ENCODE measurements around the gene DYNC2H1.

Gene DYNC2H1

DNA sequence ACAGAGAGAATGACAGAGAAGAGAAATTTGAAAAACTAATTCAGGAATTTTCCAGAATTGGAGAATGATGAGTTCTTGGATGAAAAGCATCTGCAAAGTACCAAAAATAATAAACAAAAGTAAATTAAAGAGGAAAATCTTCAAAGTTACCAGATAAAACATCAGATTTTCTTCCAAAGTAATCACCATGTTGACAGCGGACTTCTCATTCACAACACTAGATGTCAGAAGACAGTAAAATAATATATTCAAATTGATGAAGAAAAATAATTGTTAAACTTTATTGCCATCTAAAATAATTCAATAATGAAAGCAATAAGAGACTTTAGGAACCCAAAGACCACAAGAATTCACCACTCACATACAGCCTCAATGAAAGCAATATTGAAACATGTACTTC lies 355.2 kb downstream of the DYNC2H1 start:
- DNase-seq (ENCODE audit: low spot score), result no peak

DNA sequence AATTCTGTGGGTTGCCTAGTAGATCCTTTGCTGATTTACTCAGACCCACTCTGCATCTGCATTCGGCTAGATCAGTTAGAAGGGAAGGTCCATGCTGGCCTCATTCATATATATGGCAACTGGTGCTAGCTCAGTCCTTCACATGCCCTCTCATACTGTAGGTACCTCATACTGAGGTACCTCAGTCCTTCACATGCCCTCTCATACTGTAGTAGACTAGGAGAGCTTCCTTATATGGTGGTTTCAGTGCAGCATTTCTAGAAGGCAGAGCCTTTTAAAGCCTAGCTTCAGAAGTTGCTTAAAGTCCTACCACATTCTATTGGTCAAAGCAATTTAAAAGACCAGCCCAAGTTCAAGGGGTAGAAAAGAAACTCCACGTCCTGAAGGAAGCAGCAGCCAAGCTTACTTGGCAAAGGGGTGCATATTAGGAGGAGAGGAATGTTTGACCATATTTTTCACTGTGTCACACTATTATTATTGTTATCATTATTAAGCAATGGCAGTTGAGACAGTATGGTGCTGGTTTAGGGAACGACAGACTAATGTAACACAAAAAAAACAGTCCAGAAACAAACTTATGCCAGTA lies 356.4 kb downstream of the DYNC2H1 start:
- DNase-seq (ENCODE audit: low spot score), result no peak

DNA sequence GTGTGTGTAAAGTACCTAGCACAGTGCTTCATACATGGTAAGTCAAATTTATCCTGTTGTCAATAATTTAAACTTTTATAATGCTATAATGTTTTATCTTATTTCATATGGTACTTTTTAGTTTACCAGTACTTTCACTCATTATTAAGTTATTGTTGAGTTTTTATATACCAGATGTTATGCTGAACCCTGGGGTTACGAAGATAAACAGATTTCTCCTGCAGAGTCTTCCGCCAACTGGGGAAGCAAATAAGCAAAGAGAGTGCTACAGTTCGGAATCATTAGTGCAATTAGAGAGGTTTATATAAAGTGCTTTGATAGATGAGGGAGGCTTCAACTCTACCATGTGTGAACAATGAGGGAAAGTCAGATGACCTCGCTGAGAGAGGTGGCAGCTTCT lies 362.3 kb downstream of the DYNC2H1 start:
- DNase-seq (ENCODE audit: low spot score), result no peak

DNA sequence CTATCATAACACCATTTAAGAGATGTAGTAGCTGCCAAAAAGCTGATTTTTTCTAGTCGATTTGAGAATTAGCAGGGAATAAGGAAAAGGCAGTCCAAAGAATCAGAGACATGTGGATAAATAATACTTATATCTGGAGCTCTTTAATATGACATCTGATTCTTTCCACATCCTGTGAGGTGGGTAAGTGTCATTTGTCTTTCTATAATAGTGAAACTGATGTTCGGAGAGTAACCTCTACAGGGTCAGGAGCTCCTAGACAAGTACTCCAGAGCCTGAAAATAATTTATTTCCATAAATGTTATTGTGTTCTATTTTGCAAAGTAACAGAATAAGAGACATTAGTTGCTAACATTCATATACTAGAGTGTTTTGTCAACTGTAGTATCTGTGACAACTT lies 367.6 kb downstream of the DYNC2H1 start:
- no peak for DNase-seq (ENCODE audit: low spot score)

DNA sequence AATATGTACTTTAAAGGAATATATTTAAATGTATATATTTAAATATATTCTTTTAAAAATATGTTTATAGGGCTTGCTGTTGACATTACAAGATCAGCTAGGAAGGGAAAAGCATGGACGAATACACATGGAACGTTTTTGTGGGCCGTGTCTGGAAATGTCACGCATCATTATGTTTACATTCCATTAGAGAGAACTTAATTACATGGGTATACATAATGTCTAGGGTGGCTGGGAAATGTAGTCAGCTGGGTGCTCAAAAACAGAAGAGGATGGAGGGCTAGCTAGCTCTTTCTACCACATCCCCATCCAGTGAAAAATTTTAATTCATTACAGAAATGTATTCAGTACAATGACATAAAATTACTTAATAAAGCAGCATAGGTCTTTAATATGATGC lies 371.2 kb downstream of the DYNC2H1 start:
- DNase-seq (ENCODE audit: low spot score), result no peak

DNA sequence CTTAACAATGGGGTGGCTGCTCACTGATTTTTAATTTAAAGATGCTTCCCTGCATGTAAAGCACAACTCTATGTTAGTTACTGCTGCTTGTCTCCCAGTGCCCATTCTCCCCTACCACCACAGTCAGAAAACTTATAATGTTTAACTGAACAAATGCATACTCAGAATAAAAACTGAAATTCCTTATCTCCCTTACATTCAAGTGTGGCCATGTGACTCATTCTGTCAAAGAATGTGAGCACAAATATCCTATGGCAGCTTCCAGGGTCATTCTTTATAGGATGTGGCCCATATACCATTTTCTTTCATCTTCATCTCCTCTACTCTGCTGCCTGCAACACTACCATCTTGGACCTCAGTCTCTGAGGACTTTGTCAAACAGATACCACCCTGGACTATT lies 374.8 kb downstream of the DYNC2H1 start:
- DNase-seq (ENCODE audit: low spot score), result no peak

DNA sequence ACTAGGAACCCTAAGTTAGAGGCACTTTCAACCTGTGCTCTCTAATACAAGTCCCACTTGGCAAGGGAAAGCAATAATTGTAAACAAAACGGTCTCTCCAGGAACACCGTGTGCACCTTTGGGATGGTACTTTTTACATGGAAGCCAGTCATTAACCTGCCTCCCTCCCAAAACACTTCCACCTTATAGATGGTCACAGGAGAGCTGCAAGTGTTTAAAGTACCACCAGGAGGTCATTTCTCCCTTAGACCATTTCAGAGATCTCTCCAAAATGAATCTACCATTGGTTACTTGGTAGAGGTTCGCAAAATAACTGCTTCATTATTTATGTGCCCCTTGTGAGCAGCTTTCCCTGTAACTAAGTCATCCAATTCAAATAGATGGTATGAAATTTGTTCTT lies 375.3 kb downstream of the DYNC2H1 start:
- no peak for DNase-seq (ENCODE audit: low spot score)

DNA sequence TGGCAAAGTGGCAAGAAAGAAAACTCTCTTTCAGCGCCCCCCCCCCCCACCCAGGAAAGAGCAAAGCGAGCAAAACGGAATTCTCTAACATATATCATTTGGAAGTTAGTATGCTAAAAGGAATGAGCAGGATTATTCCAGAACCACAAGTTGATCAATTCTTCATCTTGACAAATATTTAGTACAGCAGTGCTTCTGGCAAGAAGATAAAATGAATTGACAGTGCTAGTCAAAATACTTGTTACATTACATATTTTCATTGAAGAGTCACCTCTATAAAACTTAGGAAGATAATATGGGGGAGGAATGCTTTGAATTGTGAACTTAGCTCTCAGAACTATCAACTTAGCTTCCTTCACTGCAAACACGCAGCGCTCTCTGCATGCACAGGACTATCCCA lies 377.4 kb downstream of the DYNC2H1 start:
- DNase-seq (ENCODE audit: low spot score), result no peak

DNA sequence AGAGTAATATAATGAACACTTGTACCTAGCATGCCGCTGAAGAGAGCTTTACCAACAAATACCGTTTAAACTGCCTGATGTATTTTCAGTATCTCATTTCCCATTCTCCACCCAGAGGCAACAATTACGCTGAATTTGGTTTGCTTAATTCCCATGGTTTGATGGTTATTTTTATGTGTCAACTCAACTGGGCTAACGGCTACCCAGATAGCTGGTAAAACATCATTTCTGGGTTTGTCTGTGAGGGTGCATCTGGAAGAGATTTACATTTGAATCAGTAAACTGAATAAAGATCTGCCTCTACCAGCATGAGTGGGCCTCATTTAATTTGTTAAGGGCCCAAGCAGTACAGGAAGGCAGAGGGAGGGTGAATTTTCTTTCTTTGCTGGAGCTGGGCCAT lies 377.9 kb downstream of the DYNC2H1 start:
- no peak for DNase-seq (ENCODE audit: low spot score)

DNA sequence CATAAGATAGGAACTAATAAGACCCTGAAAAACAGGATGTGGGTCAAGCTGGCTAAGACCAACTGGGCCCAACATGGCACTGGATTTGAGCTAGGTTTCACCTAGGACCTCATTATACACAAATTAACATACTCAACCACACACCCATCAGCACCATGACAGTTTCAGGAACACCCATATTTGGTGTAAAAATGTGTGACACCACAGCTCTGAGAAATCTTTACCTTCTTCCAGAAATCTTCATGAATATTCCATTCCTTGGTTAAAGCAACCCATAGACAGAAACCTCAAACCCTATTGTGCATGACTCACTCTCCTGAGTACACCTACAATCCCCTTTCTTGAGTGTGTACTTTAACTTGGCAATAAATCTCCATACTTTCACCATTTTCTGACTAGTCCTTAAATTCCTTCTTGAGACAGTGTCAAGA lies 378.8 kb downstream of the DYNC2H1 start:
- DNase-seq (ENCODE audit: low spot score), result no peak

DNA sequence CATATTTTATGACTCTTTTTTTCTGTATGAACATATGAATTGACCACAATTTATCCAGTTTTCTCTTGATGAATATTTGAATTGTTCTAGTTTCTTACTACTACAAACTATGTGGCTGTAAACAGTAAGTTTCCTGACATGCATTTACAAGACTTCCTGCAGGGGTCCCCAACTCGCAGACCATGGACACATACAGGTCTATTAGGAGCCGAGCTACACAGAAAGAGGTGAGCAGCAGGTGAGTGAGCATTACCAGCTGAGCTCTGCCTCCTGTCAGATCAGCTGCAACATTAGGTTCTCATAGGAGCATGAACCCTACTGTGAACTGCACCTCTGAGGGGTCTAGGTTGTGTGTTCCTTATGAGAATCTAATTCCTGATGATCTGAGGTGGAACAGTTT lies 379.4 kb downstream of the DYNC2H1 start:
- no peak for DNase-seq (ENCODE audit: low spot score)

DNA sequence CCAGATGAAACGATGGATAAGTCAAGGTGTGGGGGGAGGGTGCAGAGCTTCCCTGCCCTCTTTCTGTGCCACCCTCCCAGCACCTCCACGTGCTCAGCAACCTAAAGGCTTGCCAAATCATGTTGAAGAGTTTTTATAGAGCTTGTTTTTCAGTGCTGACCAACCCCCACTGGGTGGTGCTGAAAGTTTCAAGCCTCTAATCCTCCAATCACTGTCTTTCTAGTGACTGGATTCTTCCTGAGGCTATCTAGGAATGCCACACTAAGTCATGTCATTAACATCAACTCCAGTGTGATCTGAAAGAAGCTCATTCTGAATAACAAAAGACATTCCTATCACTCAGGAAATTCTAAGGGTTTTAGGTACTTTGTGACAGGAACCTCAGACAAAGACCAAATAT lies 382.6 kb downstream of the DYNC2H1 start:
- no peak for DNase-seq (ENCODE audit: low spot score)

DNA sequence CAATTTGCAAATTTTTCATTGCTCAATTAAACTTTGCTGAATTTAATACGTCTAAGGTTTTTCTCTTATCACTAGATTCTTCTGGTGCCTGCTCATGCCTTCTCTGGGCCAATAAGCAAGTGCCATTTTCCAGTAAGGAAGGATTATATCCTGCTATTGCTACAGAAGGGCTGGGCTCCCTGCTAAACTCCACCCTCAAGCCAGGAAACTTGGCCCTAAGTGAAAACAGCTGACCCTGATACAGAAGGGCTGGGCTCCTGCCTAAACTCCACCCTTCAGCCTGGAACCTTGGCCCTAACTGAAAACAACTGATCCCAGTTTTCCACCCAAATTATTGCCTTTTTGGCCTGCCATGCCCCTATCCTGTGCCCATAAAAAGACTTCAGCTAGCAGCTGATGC lies 385.3 kb downstream of the DYNC2H1 start:
- DNase-seq (ENCODE audit: low spot score), result no peak

DNA sequence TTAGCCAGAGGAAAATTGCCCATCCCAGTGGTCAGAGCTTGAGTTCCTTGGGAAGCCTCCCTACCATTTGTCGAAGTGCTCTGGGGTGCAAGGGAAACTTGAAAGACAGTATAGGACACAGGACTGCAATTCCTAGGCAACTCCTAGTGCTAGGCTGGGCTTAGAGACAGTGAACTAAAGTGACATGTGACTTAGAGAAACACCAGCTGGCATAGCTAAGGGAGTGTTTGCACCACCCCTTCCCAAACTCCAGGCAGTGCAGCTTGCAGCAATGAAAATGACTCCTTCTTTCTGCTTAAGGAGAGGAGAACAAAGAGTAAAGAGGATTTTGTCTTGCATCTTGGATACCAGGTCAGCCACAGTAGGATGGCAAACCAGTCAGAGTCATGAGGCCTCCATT lies 388.0 kb downstream of the DYNC2H1 start:
- DNase-seq (ENCODE audit: low spot score), result no peak

DNA sequence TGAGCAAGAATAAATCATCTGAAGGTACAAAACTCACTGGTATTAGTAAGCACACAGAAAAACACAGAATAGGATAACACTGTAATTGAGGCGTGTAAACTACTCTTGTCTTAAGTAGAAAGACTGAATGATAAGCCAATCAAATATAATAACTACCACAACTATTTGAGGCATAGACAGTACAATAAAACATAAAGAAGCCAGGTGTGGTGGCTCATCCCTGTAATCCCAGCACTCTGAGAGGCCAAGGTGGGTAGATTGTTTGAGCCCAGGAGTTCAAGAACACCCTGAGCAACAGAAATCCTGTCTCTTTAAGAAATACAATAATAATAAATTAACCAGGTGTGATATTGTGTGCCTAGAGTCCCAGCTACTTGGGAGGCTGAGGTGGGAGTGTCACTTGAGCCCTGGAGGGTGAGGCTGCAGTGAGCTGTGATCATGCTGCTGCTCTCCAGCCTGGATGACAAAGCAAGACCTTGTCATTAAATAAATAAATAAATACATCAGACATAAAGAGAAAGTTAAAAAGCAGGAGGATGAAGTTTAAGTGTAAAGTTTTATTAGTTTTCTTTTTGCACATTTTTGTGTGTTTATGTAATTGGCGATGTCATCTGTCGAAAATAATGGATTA lies 390.6 kb downstream of the DYNC2H1 start:
- DNase-seq (ENCODE audit: low spot score), result no peak

DNA sequence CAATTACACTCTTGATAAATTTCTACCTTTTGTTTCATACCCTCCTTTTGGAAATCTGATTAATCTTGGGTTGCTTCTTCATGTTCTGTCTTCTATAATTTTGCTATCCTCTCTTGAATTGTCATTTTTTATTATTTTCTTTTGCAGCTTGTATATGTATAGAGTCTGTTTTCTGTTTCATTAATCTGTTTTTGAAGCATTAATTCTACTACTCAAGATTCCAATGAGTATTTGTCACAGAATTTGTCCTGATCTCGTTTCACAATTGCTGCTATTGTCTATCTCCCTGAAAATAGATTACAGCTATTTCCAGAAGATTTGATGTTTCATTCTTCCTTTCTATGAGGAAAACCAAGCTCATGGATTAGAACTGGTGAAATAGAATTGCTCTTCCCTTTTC lies 406.1 kb downstream of the DYNC2H1 start:
- DNase-seq (ENCODE audit: low spot score), result no peak

DNA sequence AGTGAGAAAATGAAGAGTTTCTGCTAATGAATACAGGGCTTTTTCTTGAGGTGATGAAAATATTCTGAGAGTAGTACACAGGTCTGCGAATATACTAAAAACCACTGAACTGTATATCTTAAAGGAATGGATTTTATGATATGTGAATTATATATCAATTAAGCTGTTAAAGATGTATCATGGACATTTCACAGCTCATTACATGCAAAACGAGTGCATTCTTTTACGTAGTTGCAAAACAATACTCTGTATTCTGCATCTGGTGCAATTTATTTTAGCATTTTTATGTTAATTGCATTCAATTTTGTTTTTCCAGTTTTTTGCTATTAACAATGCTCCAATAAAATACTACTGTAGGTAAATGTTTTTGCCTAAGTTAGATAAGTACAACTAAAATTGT lies 411.6 kb downstream of the DYNC2H1 start:
- DNase-seq (ENCODE audit: low spot score), result no peak

DNA sequence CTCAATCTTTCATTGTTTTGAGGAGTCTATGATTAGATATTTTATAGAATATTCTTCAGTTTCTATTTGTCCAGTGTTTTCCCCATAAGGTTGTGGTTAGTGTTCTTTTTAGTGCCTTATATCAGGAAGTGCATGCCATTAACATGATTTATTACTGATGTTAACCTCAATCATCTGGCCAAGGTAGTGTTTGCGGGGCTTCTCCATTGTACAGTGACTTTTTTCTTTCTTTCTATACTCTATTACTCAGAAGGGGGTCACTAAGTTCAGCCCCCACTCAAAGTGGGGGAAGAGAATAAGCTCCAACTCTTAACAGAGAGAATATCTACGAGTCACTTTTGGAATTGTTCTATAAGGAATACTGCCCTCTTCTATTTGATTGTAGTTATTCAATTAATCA lies 415.8 kb downstream of the DYNC2H1 start:
- DNase-seq (ENCODE audit: low spot score), result no peak

DNA sequence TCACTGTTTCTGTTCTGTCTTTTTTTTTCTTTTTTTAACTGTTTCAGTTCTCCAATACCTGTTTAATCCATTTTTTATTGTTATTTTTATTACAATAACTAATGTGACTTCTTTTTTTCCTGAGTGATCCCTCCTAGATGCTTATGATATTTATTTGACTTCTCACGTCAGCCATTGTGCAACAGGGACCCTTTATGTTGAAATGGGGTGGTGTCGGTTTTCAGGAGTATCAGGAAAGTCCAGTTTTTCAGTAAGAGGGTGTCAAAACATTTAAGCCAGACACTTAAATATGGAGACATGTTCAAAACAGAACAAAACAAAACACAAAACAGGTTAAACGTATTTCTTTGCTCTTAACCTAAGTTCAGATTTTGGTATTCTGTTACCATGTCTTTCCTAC lies 418.8 kb downstream of the DYNC2H1 start:
- DNase-seq (ENCODE audit: low spot score), result no peak

DNA sequence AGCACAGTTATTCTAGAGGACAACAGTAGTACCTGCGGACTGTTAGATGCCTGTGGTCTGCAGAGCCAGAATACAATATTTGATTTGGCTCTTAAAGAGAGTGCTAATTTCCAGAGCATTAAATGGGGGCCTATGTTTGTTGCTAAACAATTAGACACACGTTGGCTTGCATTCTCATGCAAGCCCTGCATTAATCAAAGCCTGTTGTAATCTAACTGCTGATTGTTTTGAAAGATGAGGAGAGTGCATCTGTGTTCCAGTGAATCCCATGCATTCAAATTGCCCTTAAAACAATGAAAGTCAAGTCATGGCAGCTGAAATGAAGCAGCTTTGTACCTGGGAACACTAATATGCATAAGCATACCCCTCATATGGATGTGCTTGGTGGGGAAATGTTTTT lies 419.4 kb downstream of the DYNC2H1 start:
- DNase-seq (ENCODE audit: low spot score), result no peak

DNA sequence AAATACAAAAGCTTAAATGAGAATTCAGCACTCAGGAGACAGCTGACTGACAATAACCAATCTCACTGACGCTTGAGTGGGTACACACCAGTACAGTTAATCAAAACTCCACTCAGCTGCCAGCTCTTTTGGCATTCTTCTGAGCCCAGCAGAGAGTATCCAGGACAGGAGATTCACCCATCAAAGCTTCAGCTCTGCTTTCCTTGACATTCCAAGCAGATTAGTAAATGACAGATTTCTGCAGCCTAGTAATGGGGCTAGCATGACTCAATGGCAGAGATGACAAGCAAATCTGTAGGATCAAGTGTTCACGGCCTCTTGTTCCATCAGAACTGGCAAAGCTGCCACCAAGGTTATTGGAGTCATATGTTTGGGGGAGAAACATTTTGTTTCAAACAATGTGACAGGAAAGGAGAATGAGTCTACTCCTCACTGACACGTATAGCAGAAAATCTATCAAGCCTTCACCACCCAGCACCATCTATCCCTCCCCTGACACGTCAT lies 420.0 kb downstream of the DYNC2H1 start:
- DNase-seq (ENCODE audit: low spot score), result peak; percentile 18

Measured in LoVo (cell line).